Nucleus accumbens (tissue), 56 donors: ENCODE results near the gene ETDC.
A peak's percentile ranks its signal among the peaks of the same experiment; 100 is the strongest.
"Not testable (repeated sequence)": the region's sequence is repeated elsewhere in the genome, so short reads cannot be mapped to it uniquely, and the experiment has no call there.

Experiments
- DNase-seq, 56 donors: peaks; one replicate each; lab custom pipeline; 2025; lab: John Stamatoyannopoulos, UW

The ETDC gene

DNA sequence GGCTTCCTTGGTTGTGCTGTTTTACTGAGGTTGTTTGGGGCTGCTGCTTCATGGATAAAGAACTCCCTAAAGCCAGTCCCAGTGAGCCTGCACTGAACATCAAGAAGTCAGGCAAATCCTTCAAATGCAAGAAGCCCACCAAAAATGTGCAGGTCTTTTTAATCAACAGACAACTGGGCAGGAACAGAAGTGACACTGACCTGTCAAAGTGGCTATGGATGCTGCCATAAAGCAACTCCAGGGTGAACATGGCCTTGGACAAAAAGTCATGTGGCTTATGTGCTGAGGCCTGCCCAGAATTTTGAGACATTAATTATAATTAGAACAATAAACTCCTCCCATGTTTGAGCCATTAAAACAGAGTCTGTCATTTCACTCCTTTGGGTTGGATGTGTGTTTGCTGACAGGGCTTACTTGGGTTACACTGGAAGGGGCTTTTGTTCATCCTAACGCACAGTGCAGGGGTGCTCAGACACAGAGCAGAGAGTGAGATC, at the start of gene ETDC:
ETDC (plus strand) TSS at position 51 of the 494 bp plus-strand sequence; CDS start at position 51, 0 bp downstream.
- DNase-seq: no peak

DNA sequence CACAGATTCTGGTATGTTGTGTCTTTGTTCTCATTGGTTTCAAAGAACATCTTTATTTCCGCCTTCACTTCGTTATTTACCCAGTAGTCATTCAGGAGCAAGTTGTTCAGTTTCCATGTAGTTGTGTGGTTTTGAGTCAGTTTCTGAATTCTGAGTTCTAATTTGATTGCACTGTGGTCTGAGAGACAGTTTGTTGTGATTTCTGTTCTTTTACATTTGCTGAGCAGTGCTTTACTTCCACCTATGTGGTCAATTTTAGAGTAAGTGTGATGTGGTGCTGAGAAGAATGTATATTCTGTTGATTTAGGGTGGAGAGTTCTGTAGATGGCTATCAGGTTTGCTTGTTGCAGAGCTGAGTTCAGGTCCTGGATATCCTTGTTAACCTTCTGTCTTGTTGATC, 48.3 kb upstream of the ETDC start:
- not testable (repeated sequence) for DNase-seq

DNA sequence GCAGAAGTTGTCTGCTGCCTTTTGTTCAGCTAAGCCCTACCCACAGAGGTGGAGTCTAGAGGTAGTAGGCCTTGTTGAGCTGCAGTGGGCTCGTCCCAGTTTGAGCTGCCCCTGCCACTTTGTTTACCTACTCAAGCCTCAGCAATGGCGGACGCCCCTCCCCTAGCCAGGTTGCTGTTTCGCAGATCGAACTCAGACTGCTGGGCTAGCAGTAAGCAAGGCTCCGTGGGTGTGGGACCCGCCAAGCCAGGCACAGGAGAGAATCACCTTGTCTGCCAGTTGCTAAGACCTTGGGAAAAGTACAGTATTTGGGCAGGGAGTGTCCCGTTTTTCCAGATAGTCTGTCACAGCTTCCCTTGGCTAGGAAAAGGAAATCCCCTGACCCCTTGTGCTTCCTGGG, 45.9 kb upstream of the ETDC start:
- not testable (repeated sequence) for DNase-seq

DNA sequence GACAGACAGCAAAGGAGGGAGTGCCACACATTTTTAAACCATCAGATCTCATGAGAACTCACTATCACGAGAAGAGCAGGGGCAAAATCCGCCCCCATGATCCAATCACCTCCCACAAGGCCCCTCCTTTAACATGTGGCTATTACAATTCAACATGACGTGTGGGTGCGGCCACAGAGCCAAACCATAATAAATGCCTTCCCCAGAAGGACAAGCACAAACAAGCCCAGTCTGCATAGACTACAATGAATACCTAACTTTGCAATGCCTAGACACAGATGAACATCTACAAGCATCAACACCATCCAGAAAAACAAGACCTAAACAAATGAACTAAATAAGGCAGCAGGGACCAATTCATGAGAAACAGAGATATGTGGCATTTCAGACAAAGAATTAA, 45.1 kb upstream of the ETDC start:
- DNase-seq: no peak

DNA sequence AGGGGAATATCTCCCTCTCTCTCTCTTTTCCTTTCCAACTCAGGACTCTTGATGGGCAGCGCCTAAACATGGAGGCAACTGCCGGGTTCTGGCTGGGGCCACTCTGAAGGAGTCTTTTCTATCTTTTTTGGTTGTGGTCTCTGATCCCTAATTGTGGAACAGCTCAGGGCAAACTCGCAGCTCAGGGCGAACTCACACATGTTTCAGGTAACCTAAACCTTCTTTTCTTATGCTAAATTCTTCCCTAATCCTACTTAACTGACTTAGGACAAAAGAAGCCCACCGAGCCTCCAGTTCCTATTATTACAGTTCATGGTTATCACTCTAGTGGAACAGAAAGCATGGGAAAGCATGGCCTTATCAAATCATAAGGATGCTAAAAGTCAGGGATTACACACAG, 36.1 kb upstream of the ETDC start:
- DNase-seq: no peak

DNA sequence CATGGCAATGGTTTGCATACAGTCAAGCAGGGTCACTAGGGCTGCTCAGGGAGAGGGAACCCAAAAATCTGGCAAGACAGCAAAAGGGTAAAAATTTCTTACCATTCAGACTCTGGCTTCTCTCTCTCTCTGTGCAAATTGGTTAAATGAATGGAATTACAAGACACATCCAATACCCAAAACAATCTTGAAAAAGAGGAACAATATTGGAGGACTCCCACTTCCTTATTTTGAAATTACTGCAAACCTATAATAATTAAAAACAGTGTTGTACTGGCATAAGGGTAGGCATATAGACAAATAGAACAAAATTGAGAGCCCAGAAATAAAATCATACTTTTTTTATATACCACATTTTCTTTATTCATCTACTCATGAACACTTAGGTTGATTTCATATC, 33.3 kb upstream of the ETDC start:
- DNase-seq: no peak

DNA sequence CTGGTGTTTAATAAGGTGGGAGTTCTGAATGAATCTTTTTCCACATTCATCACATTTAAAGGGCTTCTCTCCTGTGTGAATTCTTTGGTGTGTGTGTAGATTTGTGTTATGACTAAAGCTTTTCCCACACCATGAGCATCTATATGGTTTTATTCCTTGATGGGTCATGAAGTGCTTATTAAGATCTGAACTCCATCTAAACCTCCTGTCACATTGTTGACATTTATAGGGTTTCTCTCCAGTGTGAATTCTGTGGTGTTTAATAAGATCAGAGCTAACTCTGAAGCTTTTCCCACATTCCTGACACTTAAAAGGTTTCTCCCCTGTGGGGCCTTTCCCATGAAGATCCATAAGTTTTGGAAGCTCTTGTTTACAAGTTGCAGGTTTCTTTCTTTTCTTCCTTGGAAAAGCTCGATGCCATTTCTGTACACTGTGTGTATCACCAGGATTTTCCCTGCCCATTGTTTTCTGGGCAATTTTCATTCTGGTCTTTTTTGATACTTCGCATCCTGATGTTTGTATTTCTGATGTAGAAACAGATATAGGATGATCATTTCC, 21.9 kb upstream of the ETDC start:
- DNase-seq: no peak

DNA sequence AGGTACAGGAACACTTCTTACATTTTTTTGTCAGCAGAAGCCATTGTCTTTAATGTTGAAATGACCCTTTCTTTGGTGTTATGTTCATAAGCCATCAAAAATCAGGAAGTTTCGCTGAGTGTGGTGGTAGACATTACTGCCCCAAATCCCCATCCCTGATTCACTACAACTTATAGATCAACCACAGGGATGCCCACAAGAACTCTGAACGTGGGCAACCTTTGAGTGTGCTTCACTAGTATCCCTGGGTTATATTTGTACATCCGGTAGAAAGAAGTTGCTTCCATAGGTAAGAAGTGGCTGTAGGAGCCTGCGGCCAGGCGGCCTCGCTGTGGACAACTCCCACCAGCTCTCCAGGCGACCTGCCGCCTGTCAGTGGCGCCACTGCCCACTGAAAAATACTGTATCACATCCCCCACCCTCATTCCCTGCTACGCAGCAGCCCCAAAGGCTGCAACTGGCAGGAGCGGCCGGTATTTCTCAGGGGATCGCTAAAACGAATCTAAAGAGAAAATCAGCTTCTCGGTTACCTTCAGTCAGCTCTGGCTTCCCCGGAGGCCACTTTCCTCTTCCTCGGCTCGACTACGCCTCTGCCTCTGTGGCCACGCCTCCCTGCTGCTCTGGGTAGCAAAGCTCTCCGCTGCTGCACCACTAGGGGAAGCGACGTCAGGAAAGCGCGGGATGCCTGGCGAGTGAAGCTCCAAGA, 13.9 kb upstream of the ETDC start:
- DNase-seq: peak in 47 of 56 donors; percentile 0 to 62 (median 22)

DNA sequence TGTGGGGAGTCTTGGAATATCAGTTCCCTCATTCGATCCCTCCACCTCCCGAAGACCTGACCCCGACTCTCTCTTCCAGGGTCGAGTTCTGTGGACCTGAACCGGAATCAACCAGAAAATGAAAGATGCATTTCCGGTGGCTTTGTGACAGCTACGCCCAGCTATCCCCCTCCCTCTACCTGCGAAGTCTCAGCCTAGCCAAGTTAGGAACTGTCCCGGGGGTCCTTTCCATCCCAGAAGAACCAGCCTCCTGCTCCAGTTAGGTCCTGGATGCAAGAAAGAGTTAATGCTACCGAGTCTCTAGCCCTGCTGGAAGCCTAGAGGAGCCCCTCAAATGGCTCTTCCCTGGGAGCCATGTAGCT, 13.4 kb upstream of the ETDC start:
- no peak for DNase-seq

DNA sequence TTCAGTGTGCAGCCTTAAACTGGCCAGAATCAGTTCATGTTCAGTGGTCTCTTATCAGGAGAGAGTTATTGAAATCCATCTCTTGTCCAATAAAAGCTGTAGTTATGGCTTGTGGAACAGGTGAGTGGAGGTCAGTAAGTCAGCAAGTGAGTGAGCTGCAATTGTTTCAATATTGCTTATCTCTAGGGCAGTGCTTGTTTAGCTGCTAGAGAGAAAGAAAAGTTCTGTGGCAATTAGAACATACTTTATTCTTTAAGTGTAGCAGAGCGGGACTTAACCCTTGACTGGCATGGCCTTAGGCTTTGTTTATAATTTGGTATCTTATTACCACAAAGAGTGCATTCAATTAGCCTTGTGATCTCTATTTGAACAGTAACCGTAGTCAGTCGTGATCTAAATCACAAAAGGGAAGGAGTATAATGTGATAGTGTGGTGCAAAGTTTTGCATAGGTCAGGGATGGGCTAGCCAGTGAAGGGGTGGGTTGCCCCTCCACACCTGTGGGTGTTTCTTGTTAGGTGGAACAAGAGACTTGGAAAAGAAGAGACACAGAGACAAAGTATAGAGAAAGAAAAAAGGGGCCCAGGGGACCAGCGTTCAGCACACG, 6.9 kb upstream of the ETDC start:
- no peak for DNase-seq

DNA sequence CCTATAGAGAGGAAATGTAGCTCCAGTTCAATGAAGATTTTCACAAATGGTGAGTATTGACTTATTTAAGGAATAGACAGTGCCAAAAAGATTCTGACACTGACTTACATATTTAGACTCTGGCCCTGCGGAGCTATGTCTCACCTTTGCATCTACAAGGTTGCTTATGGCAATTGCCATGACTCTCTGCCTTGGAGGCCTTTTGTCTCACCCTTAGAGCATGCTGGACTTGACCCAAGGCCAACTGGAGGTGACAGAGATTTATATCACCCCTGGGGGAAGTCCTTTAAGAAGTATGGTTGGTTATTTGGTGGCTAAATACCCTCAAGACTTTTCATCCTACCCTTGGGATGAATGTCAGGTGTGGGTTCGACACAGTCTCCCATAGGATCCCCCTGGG, 4.5 kb upstream of the ETDC start:
- DNase-seq: no peak

DNA sequence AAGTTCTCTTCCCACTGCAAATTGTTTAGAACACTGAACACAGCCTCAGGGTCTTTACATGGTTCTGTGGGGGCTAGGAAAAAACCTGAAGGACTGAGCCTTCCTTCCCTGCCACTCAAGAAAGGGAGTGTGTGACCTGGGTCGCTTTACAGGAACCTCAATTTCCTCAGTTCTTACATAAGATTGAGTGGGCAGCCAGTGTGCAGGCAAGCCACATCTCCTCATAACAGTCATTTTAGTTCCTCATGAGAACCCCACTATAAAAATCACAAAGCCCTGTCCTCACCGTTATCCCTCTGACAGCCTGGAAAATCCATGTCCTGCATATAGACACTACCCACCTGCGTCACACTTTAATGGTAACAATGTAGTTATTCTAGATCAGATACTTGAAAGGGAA, 2.1 kb upstream of the ETDC start:
- no peak for DNase-seq

DNA sequence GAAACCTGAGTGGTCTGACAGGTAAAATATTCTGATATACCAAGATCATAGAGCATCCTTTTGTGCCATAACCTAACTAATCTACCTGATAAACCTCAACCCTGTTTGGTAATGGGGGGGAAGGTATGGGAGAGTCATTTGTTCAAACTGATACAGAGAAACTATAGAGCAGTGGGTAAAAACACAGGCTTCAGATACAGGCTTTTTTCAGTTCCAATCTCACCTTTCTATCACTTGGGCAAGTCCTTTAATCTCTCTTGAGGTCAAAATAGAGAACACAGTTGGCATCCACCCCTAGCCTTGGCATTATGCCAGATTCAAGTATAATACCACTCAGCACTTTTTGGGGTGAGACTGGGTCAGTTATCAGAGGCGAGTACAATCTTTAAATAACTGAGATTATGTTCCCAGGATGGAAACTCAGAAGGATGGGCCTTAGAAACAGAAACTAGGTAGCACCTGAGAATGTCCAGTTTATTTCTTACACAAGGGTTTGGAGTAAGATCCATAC, 880 bp upstream of the ETDC start:
- DNase-seq: no peak

DNA sequence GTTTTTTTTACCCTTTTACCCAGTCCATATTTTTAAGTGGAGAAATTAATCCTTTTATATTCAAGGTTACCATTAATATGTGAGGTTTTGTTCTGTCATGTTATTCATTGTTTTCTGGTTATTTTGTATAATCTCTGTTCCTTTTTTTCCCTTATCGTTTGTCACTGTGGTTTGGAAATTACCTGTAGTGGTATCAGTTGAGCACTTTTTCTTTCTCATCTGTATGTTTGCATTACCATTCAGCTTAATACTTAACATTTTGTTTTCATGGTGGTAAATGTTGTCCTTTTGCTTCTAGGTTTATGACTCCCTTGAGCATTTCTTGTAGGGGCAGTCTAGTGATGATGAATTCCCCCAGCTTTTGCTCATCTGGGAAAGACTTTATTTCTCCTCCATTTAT, 6.6 kb downstream of the ETDC start:
- no peak for DNase-seq

DNA sequence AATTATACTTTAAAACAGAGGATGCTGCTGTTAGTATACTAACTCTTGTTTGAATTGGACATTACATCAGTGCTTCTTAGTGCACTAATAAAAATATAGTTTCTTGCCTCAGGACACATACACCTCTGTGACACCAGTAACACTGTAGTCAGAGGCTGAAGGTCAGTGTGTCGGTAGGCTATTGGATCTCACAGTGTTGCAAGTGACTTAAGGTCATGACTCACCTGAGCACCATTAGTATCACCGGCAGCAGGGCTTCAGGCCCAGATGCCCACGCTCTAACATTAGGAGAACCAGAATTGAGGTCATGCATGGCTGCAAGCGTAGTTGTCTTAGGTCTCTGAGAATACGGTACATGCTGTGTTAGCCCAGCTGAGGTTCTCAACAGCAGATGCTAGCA, 15.2 kb downstream of the ETDC start:
- DNase-seq: no peak

DNA sequence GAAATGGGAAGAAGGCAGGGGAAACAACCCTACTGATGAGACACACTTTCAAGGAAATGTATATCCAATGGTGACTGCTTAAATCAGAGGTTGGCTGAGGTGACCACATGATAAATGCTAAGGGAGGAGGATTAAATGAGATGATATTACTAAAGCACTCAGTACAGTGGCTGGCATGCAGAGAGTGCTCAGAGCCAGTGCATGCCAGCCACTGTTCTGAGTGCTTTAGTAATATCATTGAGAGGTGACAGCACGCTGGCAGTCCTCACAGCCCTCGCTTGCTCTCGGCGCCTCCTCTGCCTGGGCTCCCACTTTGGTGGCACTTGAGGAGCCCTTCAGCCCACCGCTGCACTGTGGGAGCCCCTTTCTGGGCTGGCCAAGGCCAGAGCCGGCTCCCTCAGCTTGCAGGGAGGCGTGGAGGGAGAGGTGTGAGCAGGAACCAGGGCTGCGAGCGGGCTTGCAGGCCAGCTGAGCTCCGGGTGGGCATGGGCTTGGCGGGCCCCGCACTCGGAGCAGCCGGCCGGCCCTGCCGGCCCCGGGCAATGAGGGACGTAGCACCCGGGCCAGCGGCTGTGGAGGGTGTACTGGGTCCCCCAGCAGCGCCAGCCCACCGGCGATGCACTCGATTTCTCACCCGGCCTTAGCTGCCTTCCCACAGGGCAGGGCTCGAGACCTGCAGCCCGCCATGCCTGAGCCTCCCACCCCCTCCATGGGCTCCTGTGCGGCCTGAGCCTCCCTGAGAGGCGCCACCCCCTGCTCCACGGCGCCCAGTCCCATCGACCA, 15.9 kb downstream of the ETDC start:
- not testable (repeated sequence) for DNase-seq

DNA sequence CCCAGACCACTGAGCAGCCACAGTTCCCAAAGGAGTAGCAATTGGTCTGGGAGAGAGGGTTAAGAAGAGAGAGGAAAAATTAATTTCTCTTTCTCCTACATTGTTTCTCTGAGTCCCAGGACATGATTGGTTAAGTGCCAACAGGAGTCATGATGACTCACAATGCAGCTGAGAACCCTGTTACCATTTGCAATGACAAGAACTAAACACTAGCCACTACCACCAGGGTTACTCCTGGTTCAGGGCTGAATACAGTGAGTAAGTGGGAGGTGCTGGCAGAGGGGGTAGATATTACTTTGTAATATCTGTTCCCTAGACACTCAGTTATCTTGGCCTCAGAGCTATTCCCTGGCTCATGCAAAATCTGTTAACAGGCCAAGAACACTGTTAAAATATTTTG, 18.0 kb downstream of the ETDC start:
- no peak for DNase-seq

DNA sequence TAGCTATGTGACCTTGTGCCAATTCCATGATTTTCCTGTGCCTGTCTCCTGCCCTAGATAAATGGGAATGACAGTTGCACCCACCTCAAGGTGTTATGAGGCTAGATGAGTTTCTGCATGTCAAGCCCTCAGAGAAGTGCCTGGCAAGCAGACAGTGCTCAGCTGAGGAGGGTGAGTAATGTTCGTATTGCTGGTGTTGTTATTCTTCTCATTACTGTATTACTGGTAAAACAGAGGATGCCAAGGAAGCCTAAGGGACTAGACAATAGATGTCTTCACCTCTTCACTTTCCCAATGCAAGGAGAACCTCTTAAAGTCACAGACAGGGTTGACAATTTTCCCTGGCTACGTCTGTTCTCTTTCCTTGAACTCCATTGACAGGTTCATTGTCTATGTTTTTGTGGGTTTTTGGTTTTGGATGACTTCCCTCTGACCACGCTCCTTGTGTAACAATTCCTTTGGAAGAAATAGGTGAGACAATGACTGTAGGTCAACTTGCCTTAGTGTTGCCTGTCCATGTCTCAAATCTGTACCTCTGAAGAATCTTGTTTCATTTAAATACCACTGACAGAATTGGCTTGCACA, 19.2 kb downstream of the ETDC start:
- DNase-seq: no peak

DNA sequence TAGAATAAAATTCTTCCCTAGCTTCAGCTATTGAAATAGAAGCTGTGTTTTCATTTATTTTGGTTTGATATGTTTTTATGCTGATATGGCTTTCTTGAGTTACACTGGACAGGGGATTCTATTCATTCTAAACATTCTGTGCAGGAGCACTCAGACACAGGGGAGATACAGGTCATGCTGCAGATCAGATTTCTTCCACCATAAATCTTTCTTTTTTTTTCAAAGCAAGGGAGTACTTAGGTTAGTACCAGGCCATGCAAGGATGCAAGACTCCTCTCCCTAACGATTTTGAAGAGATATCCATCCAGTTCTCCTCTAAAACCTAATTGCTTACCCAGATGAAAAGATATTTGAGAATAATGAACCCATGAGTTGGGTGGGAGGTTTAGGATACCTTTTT, 21.4 kb downstream of the ETDC start:
- DNase-seq: no peak

DNA sequence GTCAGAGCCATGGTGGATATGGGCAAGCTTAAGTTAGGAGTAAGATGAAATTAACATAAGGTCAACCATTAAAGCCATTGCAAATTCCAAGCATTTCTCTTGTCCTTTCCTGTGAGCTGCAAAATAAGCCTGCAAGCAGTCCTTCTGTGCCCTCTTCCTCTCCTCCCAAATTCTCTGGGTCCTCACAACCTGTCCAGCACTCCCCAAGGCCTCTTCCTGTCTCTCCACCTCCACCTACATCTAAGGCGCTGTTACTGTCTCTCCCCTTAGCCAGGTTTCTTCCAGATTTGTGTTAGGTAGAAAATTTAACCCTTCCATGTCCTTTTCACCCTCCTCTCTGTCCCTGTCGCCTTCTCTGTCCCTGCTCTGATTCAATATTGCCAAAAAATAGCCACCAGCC, 22.2 kb downstream of the ETDC start:
- DNase-seq: no peak

DNA sequence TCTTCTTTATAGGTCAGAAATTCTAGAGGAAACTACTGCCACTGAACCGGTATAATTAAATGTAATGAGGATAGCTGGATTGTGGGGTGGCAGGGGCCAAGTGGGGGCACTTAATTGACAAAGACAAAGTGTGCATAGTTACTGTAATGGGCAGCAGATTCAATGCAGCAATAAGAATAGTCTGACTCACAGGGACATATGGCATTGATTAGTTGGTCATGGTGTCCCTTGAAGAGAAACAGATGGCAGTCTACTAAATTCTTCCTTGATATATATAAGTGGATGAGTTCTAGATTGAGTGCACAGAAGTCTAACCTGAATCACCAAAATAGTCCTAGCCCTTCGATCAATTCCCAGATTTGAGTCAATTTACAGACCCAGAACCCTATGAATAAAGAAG, 31.6 kb downstream of the ETDC start:
- DNase-seq: no peak
